Measurements from ENCODE around the gene SERPINE2.

GRCh38 chr2:223993634-223994232 is 45.4 kb downstream of the SERPINE2 start:
- TF ChIP-seq POLR2A (IDR thresholded peaks at IDR 0.05; ENCODE audit: low read depth, low read length), result no peak
- TF ChIP-seq POLR2AphosphoS5 (IDR thresholded peaks at IDR 0.05; ENCODE audit: low read depth, low read length), result no peak
- TF ChIP-seq TAF1 (IDR thresholded peaks at IDR 0.05; ENCODE audit: borderline replicate concordance, low read depth, low read length), result no peak
